DOHH2 (cell line): ENCODE data around the gene TACC2.

Source experiments
- EZH2phosphoT487 ChIP-seq: fragments of 200-600 bp; sonication (generic); IDR thresholded peaks from 2 replicates; pipeline ENCODE4 v1.6.1; 2017; ENCODE audit warnings: borderline replicate concordance, mild to moderate bottlenecking, antibody characterized with exemption, low read length, moderate library complexity, mixed read lengths
- TF ChIP-seq, protein P1 (sequence below): fragments of 200-600 bp; sonication (generic); IDR thresholded peaks from one replicate; pipeline ENCODE4 v1.5.1; 2014; ENCODE audit warnings: antibody characterized with exemption, mild to moderate bottlenecking, low read depth, low read length; ENCODE audit not compliant: poor library complexity, severe bottlenecking

DNA sequence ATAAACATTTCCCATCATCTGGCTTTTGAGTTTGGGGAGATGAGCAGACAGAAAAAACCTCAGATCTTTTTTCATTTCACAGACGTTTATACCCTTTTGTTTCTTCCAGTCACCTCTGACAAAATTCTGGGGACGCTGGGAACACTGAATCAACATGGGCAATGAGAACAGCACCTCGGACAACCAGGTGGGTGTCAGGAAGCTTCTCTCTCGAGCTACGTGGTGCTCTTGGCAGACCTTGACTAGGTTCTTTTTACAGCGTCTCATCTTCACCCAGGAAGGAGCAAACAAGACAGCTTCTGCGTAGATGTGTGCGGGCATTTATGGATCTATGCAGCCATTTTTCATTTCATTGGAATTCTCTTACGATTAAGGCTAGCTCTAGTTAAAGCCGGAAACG lies 32.9 kb downstream of the TACC2 start:
- TF ChIP-seq, protein P1, sequence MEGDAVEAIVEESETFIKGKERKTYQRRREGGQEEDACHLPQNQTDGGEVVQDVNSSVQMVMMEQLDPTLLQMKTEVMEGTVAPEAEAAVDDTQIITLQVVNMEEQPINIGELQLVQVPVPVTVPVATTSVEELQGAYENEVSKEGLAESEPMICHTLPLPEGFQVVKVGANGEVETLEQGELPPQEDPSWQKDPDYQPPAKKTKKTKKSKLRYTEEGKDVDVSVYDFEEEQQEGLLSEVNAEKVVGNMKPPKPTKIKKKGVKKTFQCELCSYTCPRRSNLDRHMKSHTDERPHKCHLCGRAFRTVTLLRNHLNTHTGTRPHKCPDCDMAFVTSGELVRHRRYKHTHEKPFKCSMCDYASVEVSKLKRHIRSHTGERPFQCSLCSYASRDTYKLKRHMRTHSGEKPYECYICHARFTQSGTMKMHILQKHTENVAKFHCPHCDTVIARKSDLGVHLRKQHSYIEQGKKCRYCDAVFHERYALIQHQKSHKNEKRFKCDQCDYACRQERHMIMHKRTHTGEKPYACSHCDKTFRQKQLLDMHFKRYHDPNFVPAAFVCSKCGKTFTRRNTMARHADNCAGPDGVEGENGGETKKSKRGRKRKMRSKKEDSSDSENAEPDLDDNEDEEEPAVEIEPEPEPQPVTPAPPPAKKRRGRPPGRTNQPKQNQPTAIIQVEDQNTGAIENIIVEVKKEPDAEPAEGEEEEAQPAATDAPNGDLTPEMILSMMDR: no peak
- TF ChIP-seq EZH2phosphoT487: no peak
